ENCODE data around the gene CEP126.
A peak's percentile ranks its signal among the peaks of the same experiment; 100 is the strongest.

CEP126 gene

DNA sequence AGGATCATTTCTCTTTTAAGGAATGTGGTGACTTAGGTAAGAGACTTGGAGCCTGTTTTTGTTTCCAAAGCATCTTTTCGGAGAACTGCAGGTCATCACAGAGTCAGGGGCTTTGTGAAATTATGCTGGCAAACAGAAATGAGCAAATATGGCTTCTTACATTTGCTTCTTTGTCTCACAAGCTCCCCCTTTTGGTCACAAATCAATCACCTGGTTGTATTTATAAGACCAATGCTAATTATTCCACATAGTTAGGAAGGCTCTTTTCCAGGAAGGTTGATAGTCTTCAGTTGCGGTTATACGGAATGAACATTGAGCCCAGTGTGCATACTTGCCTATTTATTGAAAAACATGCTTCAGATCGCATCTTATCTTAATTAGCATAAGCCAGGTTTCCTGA lies 34.6 kb upstream of the CEP126 start:
- Histone ChIP-seq H3K27me3 (no peaks in the 10 kb centered on the region; the same call in 1 of the 2 replicates), H3K9me3 (no peaks in the 10 kb centered on the region), H3K36me3 (no peaks in the 10 kb centered on the region), H3K4me3 (ENCODE audit: low read depth, low read length) (no peak overlapping the region), H3K4me1 (no peaks in the 10 kb centered on the region)
- peak; percentile 9 for DNase-seq
- TF ChIP-seq, protein P1, sequence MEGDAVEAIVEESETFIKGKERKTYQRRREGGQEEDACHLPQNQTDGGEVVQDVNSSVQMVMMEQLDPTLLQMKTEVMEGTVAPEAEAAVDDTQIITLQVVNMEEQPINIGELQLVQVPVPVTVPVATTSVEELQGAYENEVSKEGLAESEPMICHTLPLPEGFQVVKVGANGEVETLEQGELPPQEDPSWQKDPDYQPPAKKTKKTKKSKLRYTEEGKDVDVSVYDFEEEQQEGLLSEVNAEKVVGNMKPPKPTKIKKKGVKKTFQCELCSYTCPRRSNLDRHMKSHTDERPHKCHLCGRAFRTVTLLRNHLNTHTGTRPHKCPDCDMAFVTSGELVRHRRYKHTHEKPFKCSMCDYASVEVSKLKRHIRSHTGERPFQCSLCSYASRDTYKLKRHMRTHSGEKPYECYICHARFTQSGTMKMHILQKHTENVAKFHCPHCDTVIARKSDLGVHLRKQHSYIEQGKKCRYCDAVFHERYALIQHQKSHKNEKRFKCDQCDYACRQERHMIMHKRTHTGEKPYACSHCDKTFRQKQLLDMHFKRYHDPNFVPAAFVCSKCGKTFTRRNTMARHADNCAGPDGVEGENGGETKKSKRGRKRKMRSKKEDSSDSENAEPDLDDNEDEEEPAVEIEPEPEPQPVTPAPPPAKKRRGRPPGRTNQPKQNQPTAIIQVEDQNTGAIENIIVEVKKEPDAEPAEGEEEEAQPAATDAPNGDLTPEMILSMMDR (IDR thresholded peaks at IDR 0.05; ENCODE audit: low read depth, low read length): peak; percentile 59

DNA sequence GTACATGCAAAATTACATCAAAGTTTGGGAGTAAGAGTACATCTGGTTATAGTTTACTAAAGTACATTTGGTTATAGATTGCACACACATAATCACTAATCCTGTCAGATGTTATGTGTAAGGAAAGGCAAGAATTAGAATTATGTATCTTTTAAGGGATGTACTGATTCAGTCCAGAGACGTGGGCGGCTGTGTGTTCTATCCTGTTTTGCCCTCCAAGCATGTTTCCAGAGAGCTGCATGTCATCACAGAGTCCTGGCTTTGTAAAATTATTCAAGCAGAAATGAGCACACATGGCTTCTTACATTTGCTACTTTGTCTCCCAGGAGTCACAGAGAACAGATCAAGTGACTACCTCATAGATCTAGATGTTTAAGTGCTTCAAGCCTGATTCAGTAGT lies 33.2 kb upstream of the CEP126 start:
- H3K9me3 ChIP-seq: no peaks in the 10 kb centered on the region
- TF ChIP-seq, protein P1 (IDR thresholded peaks at IDR 0.05; ENCODE audit: low read depth, low read length): no peak
- H3K4me1 ChIP-seq: no peaks in the 10 kb centered on the region
- DNase-seq: no peak
- no peaks in the 10 kb centered on the region; the same call in 1 of the 2 replicates for H3K27me3 ChIP-seq
- no peak overlapping the region for H3K4me3 ChIP-seq (ENCODE audit: low read depth, low read length)
- H3K36me3 ChIP-seq: no peaks in the 10 kb centered on the region

- DNase-seq: no peak
- Histone ChIP-seq H3K27me3 (no peaks in the 10 kb centered on the region), H3K36me3 (no peaks in the 10 kb centered on the region), H3K4me3 (ENCODE audit: low read depth, low read length) (no peak overlapping the region), H3K9me3 (no peaks in the 10 kb centered on the region), H3K4me1 (no peaks in the 10 kb centered on the region)
- TF ChIP-seq, protein P1 (IDR thresholded peaks at IDR 0.05; ENCODE audit: low read depth, low read length): no peak
These were observed 29.2 kb upstream of the CEP126 start for GRCh38 chr11:101885631-101886030.

DNA sequence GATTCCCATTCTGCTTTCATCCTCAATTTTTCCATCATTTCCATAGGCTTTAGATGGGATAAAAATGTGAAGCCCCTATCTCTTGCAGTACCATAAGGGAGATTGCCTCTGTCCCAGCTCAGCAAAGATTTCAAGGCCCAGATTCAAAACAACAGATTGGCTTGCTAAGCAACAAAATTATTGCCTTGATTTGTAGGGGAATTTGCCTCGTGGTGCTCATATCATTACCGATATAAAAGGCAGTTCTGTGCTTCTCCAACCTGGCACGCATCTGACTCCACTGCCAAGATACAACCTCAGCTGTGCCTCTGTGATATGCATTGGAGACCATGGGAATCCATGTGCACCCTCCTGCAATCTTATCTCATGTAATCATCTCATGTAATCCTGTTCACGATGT lies 25.0 kb upstream of the CEP126 start:
- no peaks in the 10 kb centered on the region; the same call in 1 of the 2 replicates for H3K27me3 ChIP-seq
- H3K4me3 ChIP-seq (ENCODE audit: low read depth, low read length): no peak overlapping the region
- H3K4me1 ChIP-seq: no peaks in the 10 kb centered on the region
- TF ChIP-seq, protein P1 (IDR thresholded peaks at IDR 0.05; ENCODE audit: low read depth, low read length): no peak
- H3K9me3 ChIP-seq: no peaks in the 10 kb centered on the region
- H3K36me3 ChIP-seq: no peaks in the 10 kb centered on the region
- DNase-seq: no peak

- TF ChIP-seq, protein P1 (IDR thresholded peaks at IDR 0.05; ENCODE audit: low read depth, low read length): no peak
- DNase-seq: no peak
- Histone ChIP-seq H3K4me3 (ENCODE audit: low read depth, low read length) (no peak overlapping the region), H3K4me1 (no peaks in the 10 kb centered on the region), H3K36me3 (no peaks in the 10 kb centered on the region), H3K27me3 (peaks cover 5% of the 10 kb centered on the region; the same call in 1 of the 2 replicates), H3K9me3 (no peaks in the 10 kb centered on the region)
These were observed 20.3 kb upstream of the CEP126 start for GRCh38 chr11:101894505-101894904.

DNA sequence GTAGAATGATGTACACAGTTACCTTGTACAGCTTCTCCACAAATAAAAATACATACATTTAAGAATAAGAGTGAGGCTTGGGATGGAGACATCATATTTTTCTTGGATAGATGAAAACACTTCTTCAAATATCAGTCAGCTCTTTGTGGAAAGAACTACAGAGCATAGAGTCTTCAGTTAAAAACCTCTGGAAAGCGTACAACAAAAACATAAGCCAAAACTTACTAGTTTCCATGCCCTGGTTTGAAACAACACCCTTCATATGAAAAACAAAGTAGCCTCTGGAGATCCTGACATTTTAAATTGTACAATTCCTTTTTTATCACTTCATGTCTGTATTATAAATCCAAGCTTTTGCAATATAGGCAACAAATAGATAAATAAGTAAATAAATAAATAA lies 7.0 kb upstream of the CEP126 start:
- Histone ChIP-seq H3K4me3 (ENCODE audit: low read depth, low read length) (no peak overlapping the region), H3K36me3 (no peaks in the 10 kb centered on the region), H3K27me3 (peaks cover 25% of the 10 kb centered on the region), H3K9me3 (no peaks in the 10 kb centered on the region), H3K4me1 (no peaks in the 10 kb centered on the region)
- DNase-seq: no peak
- TF ChIP-seq, protein P1 (IDR thresholded peaks at IDR 0.05; ENCODE audit: low read depth, low read length): no peak

Data from BE2C (cell line).